ENCODE results near the gene PMS2. TPM values are rescaled to one million over a fixed set of nuclear protein-coding genes. Genes with fewer than 3 reads are reported as not detected.
"Not testable (repeated sequence)": the region's sequence is repeated elsewhere in the genome, so short reads cannot be mapped to it uniquely, and the experiment has no call there.

Gene PMS2
- total and polyA plus RNA-seq, 10 of the 15 experiments (the other 5 are each of a cell fraction or from before 2014, with no cell fraction given), result 3.6 to 25.4 (median 18.0) TPM

DNA sequence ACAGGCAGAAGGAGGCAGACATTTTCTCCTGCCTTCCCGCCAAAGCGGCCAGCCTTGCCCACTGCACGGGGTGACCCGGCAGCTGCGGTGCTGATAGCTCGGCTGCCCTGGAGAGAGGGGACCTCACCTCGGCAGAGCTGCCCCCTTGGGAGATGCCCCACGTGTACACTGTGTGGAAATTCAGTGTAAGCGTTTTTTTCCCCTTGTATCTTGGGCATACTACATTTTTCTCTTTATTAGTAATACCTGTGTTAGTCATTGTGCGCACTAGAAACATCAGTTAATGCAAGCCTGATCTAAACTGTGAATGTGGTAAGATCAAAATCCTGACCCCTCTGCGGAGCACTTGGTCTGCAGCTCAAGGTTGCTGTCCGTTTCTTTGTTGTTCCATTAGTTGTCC is 84.2 kb downstream of the PMS2 start:
- RAD21 ChIA-PET (ENCODE audit: unreplicated experiment); H3K4me1 ChIP-seq (ENCODE audit: control insufficient read depth, insufficient read depth, low read length); H3K4me2 ChIP-seq (ENCODE audit: control insufficient read depth, insufficient read depth); H3K9ac ChIP-seq (ENCODE audit: control insufficient read depth, insufficient read depth, low read length); H2AFZ ChIP-seq (ENCODE audit: control insufficient read depth, low read depth, low read length); in situ Hi-C loops (cut with MboI); intact Hi-C loops (cut with micrococcal nuclease; ENCODE audit: unreplicated experiment); FAIRE-seq; H3K4me3 ChIP-seq; H3K27me3 ChIP-seq (replicated peaks in 1 of 2; ENCODE audit: control insufficient read depth in 2 of 2, insufficient read depth in 2 of 2, low read length in 1 of 2); SMC1A ChIA-PET (ENCODE audit: uncharacterized antibody, unreplicated experiment); ATAC-seq; CTCF ChIA-PET; POLR2A ChIA-PET; DNase-seq (ENCODE audit: low read depth, low spot score); BruUV-seq (replicated peaks); H4K20me1 ChIP-seq (ENCODE audit: control insufficient read depth, insufficient read depth); H3K9me3 ChIP-seq (replicated peaks; ENCODE audit: control insufficient read depth, insufficient read depth, low read length); H3K36me3 ChIP-seq (ENCODE audit: control insufficient read depth in 2 of 2, insufficient read depth in 2 of 2, low read length in 1 of 2); H3K79me2 ChIP-seq (ENCODE audit: control insufficient read depth, insufficient read depth, low read length); H3K27ac ChIP-seq (ENCODE audit: control insufficient read depth, insufficient read depth): not testable (repeated sequence)
- WGBS (ENCODE audit: insufficient coverage, insufficient replicate concordance, low lambda C conversion rate, missing lambda C conversion rate), result no CpG with 5 or more reads among the region's 12 CpGs

DNA sequence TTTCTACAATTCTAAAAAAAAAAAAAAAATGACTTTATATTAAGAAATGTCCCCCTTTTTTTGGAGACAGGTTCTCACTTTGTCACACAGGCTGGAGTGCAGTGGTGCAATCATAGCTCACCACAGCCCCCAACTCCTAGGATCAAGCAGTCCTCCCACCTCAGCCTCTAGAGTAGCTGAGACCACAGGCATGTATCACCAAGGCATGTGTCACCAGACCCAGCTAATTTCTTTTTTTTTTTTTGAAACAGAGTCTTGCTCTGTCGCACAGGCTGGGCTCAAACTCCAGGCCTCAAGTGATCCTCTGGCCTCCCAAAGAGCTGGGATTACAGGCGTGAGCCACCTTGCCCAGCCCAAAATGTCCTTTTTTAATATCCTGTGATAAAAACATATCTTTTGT is 84.7 kb downstream of the PMS2 start:
- H2AFZ ChIP-seq (ENCODE audit: control insufficient read depth, low read depth, low read length); H3K4me1 ChIP-seq (ENCODE audit: control insufficient read depth, insufficient read depth, low read length); FAIRE-seq; intact Hi-C loops (cut with micrococcal nuclease; ENCODE audit: unreplicated experiment); H3K79me2 ChIP-seq (ENCODE audit: control insufficient read depth, insufficient read depth, low read length); DNase-seq (ENCODE audit: low read depth, low spot score); H4K20me1 ChIP-seq (ENCODE audit: control insufficient read depth, insufficient read depth); RAD21 ChIA-PET (ENCODE audit: unreplicated experiment); H3K27me3 ChIP-seq (replicated peaks in 1 of 2; ENCODE audit: control insufficient read depth in 2 of 2, insufficient read depth in 2 of 2, low read length in 1 of 2); in situ Hi-C loops (cut with MboI); H3K4me2 ChIP-seq (ENCODE audit: control insufficient read depth, insufficient read depth); CTCF ChIA-PET; H3K36me3 ChIP-seq (ENCODE audit: control insufficient read depth in 2 of 2, insufficient read depth in 2 of 2, low read length in 1 of 2); H3K9ac ChIP-seq (ENCODE audit: control insufficient read depth, insufficient read depth, low read length); BruUV-seq (replicated peaks); H3K9me3 ChIP-seq (replicated peaks; ENCODE audit: control insufficient read depth, insufficient read depth, low read length); H3K4me3 ChIP-seq; ATAC-seq; POLR2A ChIA-PET; H3K27ac ChIP-seq (ENCODE audit: control insufficient read depth, insufficient read depth); SMC1A ChIA-PET (ENCODE audit: uncharacterized antibody, unreplicated experiment): not testable (repeated sequence)
- WGBS (ENCODE audit: insufficient coverage, insufficient replicate concordance, low lambda C conversion rate, missing lambda C conversion rate), result no CpG with 5 or more reads among the region's 2 CpGs

Small RNA genes lying within 50 kb of the gene (small RNA-seq; reads per million reads assigned to genes)
- not detected for gene RF00019
- not detected for gene RNU6-218P
- 0.31 reads per million for gene SNORA80D

Other genes starting within 250 kb of the PMS2 start
Only the 7 nearest of the 8 such genes appear.
- gene OCM, start 128.3 kb downstream of the PMS2 start, total RNA-seq (2014; rRNA removed), result not detected in 2 replicates
- not detected in 2 replicates for gene OCM, start 128.3 kb downstream of the PMS2 start, total RNA-seq (2014; rRNA removed; fragmentation: Illumina TruSeq; extraction: Trizol)
- gene OCM, start 128.3 kb downstream of the PMS2 start, total RNA-seq (2021), result not detected in 2 replicates
- gene OCM, start 128.3 kb downstream of the PMS2 start, polyA plus RNA-seq (2011; rRNA removed), result not detected in 2 replicates
- gene OCM, start 128.3 kb downstream of the PMS2 start, polyA plus RNA-seq (2014; fragmentation: Illumina TruSeq; extraction: Trizol), result not detected in 2 replicates
- not detected for gene OCM, start 128.3 kb downstream of the PMS2 start, polyA plus RNA-seq (2014; fragmentation: Nextera tagmentation; extraction: Ambion mirVana)
- gene OCM, start 128.3 kb downstream of the PMS2 start, polyA plus RNA-seq (2014; rRNA removed), result 0.20 TPM in 1 of 2 replicates, not detected in the other
- gene OCM, start 128.3 kb downstream of the PMS2 start, polyA plus RNA-seq (2016; fragmentation: Nextera tagmentation; extraction: Ambion mirVana), result not detected
- 56.4 and 64.8 TPM in 2 replicates for gene CCZ1, start 110.3 kb downstream of the PMS2 start, total RNA-seq (2014; rRNA removed)
- 59.5 and 63.6 TPM in 2 replicates for gene CCZ1, start 110.3 kb downstream of the PMS2 start, total RNA-seq (2014; rRNA removed; fragmentation: Illumina TruSeq; extraction: Trizol)
- gene CCZ1, start 110.3 kb downstream of the PMS2 start, total RNA-seq (2021), result 59.5 and 69.1 TPM in 2 replicates
- gene CCZ1, start 110.3 kb downstream of the PMS2 start, polyA plus RNA-seq (2011; rRNA removed), result 80.0 and 112 TPM in 2 replicates
- gene CCZ1, start 110.3 kb downstream of the PMS2 start, polyA plus RNA-seq (2014; fragmentation: Illumina TruSeq; extraction: Trizol), result 74.3 and 94.5 TPM in 2 replicates
- gene CCZ1, start 110.3 kb downstream of the PMS2 start, polyA plus RNA-seq (2014; fragmentation: Nextera tagmentation; extraction: Ambion mirVana), result 10 to 100 TPM; 26.6 to 47.2 TPM
- 44.8 and 63.2 TPM in 2 replicates for gene CCZ1, start 110.3 kb downstream of the PMS2 start, polyA plus RNA-seq (2014; rRNA removed)
- 100 to 1,000 TPM in 1 of 2 experiments, 10 to 100 TPM in 1; 99.1 to 109 TPM for gene CCZ1, start 110.3 kb downstream of the PMS2 start, polyA plus RNA-seq (2016; fragmentation: Nextera tagmentation; extraction: Ambion mirVana)
- gene RSPH10B, start 38.4 kb downstream of the PMS2 start, total RNA-seq (2014; rRNA removed), result 0.05 TPM in 1 of 2 replicates, not detected in the other
- 0.23 TPM in 1 of 2 replicates, not detected in the other for gene RSPH10B, start 38.4 kb downstream of the PMS2 start, total RNA-seq (2014; rRNA removed; fragmentation: Illumina TruSeq; extraction: Trizol)
- gene RSPH10B, start 38.4 kb downstream of the PMS2 start, total RNA-seq (2021), result 0.35 TPM in 1 of 2 replicates, not detected in the other
- gene RSPH10B, start 38.4 kb downstream of the PMS2 start, polyA plus RNA-seq (2011; rRNA removed), result 0.03 TPM in 1 of 2 replicates, not detected in the other
- not detected in 2 replicates for gene RSPH10B, start 38.4 kb downstream of the PMS2 start, polyA plus RNA-seq (2014; fragmentation: Illumina TruSeq; extraction: Trizol)
- not detected for gene RSPH10B, start 38.4 kb downstream of the PMS2 start, polyA plus RNA-seq (2014; fragmentation: Nextera tagmentation; extraction: Ambion mirVana)
- gene RSPH10B, start 38.4 kb downstream of the PMS2 start, polyA plus RNA-seq (2014; rRNA removed), result not detected in 2 replicates
- not detected for gene RSPH10B, start 38.4 kb downstream of the PMS2 start, polyA plus RNA-seq (2016; fragmentation: Nextera tagmentation; extraction: Ambion mirVana)
- gene AIMP2, start 223 bp upstream of the PMS2 start, total RNA-seq (2014; rRNA removed), result 82.3 and 94.3 TPM in 2 replicates
- gene AIMP2, start 223 bp upstream of the PMS2 start, total RNA-seq (2014; rRNA removed; fragmentation: Illumina TruSeq; extraction: Trizol), result 57.2 and 59.9 TPM in 2 replicates
- gene AIMP2, start 223 bp upstream of the PMS2 start, total RNA-seq (2021), result 61.0 and 61.8 TPM in 2 replicates
- 40.2 and 52.9 TPM in 2 replicates for gene AIMP2, start 223 bp upstream of the PMS2 start, polyA plus RNA-seq (2011; rRNA removed)
- gene AIMP2, start 223 bp upstream of the PMS2 start, polyA plus RNA-seq (2014; fragmentation: Illumina TruSeq; extraction: Trizol), result 29.5 and 46.7 TPM in 2 replicates
- gene AIMP2, start 223 bp upstream of the PMS2 start, polyA plus RNA-seq (2014; fragmentation: Nextera tagmentation; extraction: Ambion mirVana), result 10 to 100 TPM; 55.6 to 80.0 TPM
- 91.7 and 95.0 TPM in 2 replicates for gene AIMP2, start 223 bp upstream of the PMS2 start, polyA plus RNA-seq (2014; rRNA removed)
- gene AIMP2, start 223 bp upstream of the PMS2 start, polyA plus RNA-seq (2016; fragmentation: Nextera tagmentation; extraction: Ambion mirVana), result 100 to 1,000 TPM; 129 to 130 TPM
- 0.11 and 0.16 TPM in 2 replicates for gene ANKRD61, start 22.3 kb upstream of the PMS2 start, total RNA-seq (2014; rRNA removed)
- 0.18 and 0.22 TPM in 2 replicates for gene ANKRD61, start 22.3 kb upstream of the PMS2 start, total RNA-seq (2014; rRNA removed; fragmentation: Illumina TruSeq; extraction: Trizol)
- 0.18 TPM in 1 of 2 replicates, not detected in the other for gene ANKRD61, start 22.3 kb upstream of the PMS2 start, total RNA-seq (2021)
- gene ANKRD61, start 22.3 kb upstream of the PMS2 start, polyA plus RNA-seq (2011; rRNA removed), result 0.18 TPM in 1 of 2 replicates, not detected in the other
- 0.34 and 0.35 TPM in 2 replicates for gene ANKRD61, start 22.3 kb upstream of the PMS2 start, polyA plus RNA-seq (2014; fragmentation: Illumina TruSeq; extraction: Trizol)
- gene ANKRD61, start 22.3 kb upstream of the PMS2 start, polyA plus RNA-seq (2014; fragmentation: Nextera tagmentation; extraction: Ambion mirVana), result under 1 TPM; 0.20 to 0.37 TPM
- 0.22 and 0.64 TPM in 2 replicates for gene ANKRD61, start 22.3 kb upstream of the PMS2 start, polyA plus RNA-seq (2014; rRNA removed)
- under 1 TPM; 0.51 to 0.57 TPM for gene ANKRD61, start 22.3 kb upstream of the PMS2 start, polyA plus RNA-seq (2016; fragmentation: Nextera tagmentation; extraction: Ambion mirVana)
- 120 and 141 TPM in 2 replicates for gene EIF2AK1, start 50.1 kb upstream of the PMS2 start, total RNA-seq (2014; rRNA removed)
- 22.4 and 25.3 TPM in 2 replicates for gene EIF2AK1, start 50.1 kb upstream of the PMS2 start, total RNA-seq (2014; rRNA removed; fragmentation: Illumina TruSeq; extraction: Trizol)
- gene EIF2AK1, start 50.1 kb upstream of the PMS2 start, total RNA-seq (2021), result 92.9 and 96.9 TPM in 2 replicates
- 80.4 and 90.9 TPM in 2 replicates for gene EIF2AK1, start 50.1 kb upstream of the PMS2 start, polyA plus RNA-seq (2011; rRNA removed)
- 74.5 and 89.8 TPM in 2 replicates for gene EIF2AK1, start 50.1 kb upstream of the PMS2 start, polyA plus RNA-seq (2014; fragmentation: Illumina TruSeq; extraction: Trizol)
- 10 to 100 TPM; 15.6 to 23.3 TPM for gene EIF2AK1, start 50.1 kb upstream of the PMS2 start, polyA plus RNA-seq (2014; fragmentation: Nextera tagmentation; extraction: Ambion mirVana)
- 143 and 169 TPM in 2 replicates for gene EIF2AK1, start 50.1 kb upstream of the PMS2 start, polyA plus RNA-seq (2014; rRNA removed)
- gene EIF2AK1, start 50.1 kb upstream of the PMS2 start, polyA plus RNA-seq (2016; fragmentation: Nextera tagmentation; extraction: Ambion mirVana), result 100 to 1,000 TPM in 1 of 2 experiments, 10 to 100 TPM in 1; 97.6 to 116 TPM
- 4.0 and 4.1 TPM in 2 replicates for gene USP42, start 95.9 kb upstream of the PMS2 start, total RNA-seq (2014; rRNA removed)
- 4.2 and 4.3 TPM in 2 replicates for gene USP42, start 95.9 kb upstream of the PMS2 start, total RNA-seq (2014; rRNA removed; fragmentation: Illumina TruSeq; extraction: Trizol)
- gene USP42, start 95.9 kb upstream of the PMS2 start, total RNA-seq (2021), result 9.2 and 9.9 TPM in 2 replicates
- gene USP42, start 95.9 kb upstream of the PMS2 start, polyA plus RNA-seq (2011; rRNA removed), result 4.9 and 5.5 TPM in 2 replicates
- gene USP42, start 95.9 kb upstream of the PMS2 start, polyA plus RNA-seq (2014; fragmentation: Illumina TruSeq; extraction: Trizol), result 7.9 TPM in 2 replicates
- 1 to 10 TPM; 1.9 to 2.2 TPM for gene USP42, start 95.9 kb upstream of the PMS2 start, polyA plus RNA-seq (2014; fragmentation: Nextera tagmentation; extraction: Ambion mirVana)
- 5.3 and 5.8 TPM in 2 replicates for gene USP42, start 95.9 kb upstream of the PMS2 start, polyA plus RNA-seq (2014; rRNA removed)
- gene USP42, start 95.9 kb upstream of the PMS2 start, polyA plus RNA-seq (2016; fragmentation: Nextera tagmentation; extraction: Ambion mirVana), result 1 to 10 TPM; 5.9 to 6.2 TPM